GM12878 (cell line): Measurements from ENCODE around the gene RAB29.

Experiments used
- EZH2 ChIP-seq: IDR thresholded peaks from 2 replicates; pipeline ENCODE4 v1.6.1; 2012; ENCODE audit warnings: low read depth, mild to moderate bottlenecking, control low read depth, inconsistent platforms, low read length, borderline replicate concordance; ENCODE audit not compliant: control insufficient read depth
- NFIC ChIP-seq: IDR thresholded peaks from 2 replicates; pipeline ENCODE4 v1.6.1; 2012; ENCODE audit warnings: low read depth, mild to moderate bottlenecking, inconsistent platforms, low read length, moderate library complexity
- TF ChIP-seq, protein P1 (sequence below): IDR thresholded peaks from 2 replicates; pipeline ENCODE4 v1.6.1; 2012; ENCODE audit warnings: mild to moderate bottlenecking, low read depth, low read length
- TF ChIP-seq, protein P2 (sequence below): IDR thresholded peaks from 2 replicates; pipeline ENCODE4 v1.6.1; 2012; ENCODE audit warnings: low read depth, low read length, improper control_type of control experiment

DNA sequence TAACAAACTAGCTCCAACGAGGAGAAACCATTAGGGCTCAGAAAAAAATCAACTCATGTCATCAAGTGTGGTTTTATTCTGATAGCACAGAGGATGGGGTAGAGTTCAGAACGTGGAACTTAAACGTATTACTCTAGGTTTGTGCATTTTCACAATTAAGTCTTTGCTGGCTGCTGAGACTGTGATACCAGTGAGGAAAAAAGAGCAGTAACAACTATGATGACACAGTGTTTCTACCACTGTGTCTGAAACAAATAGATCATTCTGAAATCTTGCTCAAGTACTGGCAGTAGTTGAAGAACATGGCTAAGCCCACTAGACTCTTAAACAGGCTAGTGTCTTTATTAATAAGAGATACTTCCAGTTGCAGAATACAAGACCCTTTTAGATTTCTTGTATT is 56.3 kb downstream of the RAB29 start:
- TF ChIP-seq, protein P1, sequence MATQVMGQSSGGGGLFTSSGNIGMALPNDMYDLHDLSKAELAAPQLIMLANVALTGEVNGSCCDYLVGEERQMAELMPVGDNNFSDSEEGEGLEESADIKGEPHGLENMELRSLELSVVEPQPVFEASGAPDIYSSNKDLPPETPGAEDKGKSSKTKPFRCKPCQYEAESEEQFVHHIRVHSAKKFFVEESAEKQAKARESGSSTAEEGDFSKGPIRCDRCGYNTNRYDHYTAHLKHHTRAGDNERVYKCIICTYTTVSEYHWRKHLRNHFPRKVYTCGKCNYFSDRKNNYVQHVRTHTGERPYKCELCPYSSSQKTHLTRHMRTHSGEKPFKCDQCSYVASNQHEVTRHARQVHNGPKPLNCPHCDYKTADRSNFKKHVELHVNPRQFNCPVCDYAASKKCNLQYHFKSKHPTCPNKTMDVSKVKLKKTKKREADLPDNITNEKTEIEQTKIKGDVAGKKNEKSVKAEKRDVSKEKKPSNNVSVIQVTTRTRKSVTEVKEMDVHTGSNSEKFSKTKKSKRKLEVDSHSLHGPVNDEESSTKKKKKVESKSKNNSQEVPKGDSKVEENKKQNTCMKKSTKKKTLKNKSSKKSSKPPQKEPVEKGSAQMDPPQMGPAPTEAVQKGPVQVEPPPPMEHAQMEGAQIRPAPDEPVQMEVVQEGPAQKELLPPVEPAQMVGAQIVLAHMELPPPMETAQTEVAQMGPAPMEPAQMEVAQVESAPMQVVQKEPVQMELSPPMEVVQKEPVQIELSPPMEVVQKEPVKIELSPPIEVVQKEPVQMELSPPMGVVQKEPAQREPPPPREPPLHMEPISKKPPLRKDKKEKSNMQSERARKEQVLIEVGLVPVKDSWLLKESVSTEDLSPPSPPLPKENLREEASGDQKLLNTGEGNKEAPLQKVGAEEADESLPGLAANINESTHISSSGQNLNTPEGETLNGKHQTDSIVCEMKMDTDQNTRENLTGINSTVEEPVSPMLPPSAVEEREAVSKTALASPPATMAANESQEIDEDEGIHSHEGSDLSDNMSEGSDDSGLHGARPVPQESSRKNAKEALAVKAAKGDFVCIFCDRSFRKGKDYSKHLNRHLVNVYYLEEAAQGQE, result no peak
- TF ChIP-seq EZH2 (no peak), NFIC (no peak)
- TF ChIP-seq, protein P2, sequence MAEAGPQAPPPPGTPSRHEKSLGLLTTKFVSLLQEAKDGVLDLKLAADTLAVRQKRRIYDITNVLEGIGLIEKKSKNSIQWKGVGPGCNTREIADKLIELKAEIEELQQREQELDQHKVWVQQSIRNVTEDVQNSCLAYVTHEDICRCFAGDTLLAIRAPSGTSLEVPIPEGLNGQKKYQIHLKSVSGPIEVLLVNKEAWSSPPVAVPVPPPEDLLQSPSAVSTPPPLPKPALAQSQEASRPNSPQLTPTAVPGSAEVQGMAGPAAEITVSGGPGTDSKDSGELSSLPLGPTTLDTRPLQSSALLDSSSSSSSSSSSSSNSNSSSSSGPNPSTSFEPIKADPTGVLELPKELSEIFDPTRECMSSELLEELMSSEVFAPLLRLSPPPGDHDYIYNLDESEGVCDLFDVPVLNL, result no peak
